Astrocyte (in vitro differentiated cells and primary cell): Measurements from ENCODE around the gene AGPAT4. TPM values are rescaled to one million over a fixed set of nuclear protein-coding genes. Genes with fewer than 3 reads are reported as not detected.

ENCODE experiments used
- DNase-seq: peaks from one replicate; pipeline ENCODE4 v3.0.0-alpha.2; 2010; ENCODE audit warnings: low read depth
- FAIRE-seq: peaks from 2 replicates; lab custom pipeline; 2011; peaks lifted over from hg19 to GRCh38; lab: Jason Lieb, UNC
- H2AFZ ChIP-seq: 2 replicates; pipeline ENCODE4 v1.6.0; 2012; ENCODE audit warnings: low read depth, low read length, inconsistent platforms
- H3K27ac ChIP-seq: 2 replicates; pipeline ENCODE4 v1.5.1; 2011; ENCODE audit warnings: low read depth, low read length, inconsistent platforms
- H3K27me3 ChIP-seq: 2 replicates; pipeline ENCODE4 v1.6.0; 2011; ENCODE audit warnings: low read length, inconsistent platforms; ENCODE audit not compliant: insufficient read depth
- H3K36me3 ChIP-seq: 2 replicates; pipeline ENCODE4 v1.5.1; 2011; ENCODE audit warnings: low read length, inconsistent platforms; ENCODE audit not compliant: insufficient read depth
- H3K4me1 ChIP-seq: 2 replicates; pipeline ENCODE4 v1.5.1; 2011; ENCODE audit warnings: low read length, inconsistent platforms; ENCODE audit not compliant: insufficient read depth
- H3K4me2 ChIP-seq: 2 replicates; pipeline ENCODE4 v1.6.0; 2012; ENCODE audit warnings: low read length, inconsistent platforms
- H3K4me3 ChIP-seq: 2 replicates; pipeline ENCODE4 v1.5.1; 2011; ENCODE audit warnings: low read depth, mild to moderate bottlenecking, low read length, inconsistent platforms; ENCODE audit not compliant: insufficient read depth
- H3K79me2 ChIP-seq: 2 replicates; pipeline ENCODE4 v1.6.0; 2012; ENCODE audit warnings: mild to moderate bottlenecking, low read length, inconsistent platforms; ENCODE audit not compliant: insufficient read depth
- H3K9ac ChIP-seq: 2 replicates; pipeline ENCODE4 v1.6.0; 2012; ENCODE audit warnings: mild to moderate bottlenecking, low read length, inconsistent platforms
- H3K9me3 ChIP-seq: 2 replicates; pipeline ENCODE4 v1.5.1; 2012; ENCODE audit warnings: low read depth, mild to moderate bottlenecking, low read length, inconsistent platforms; ENCODE audit not compliant: insufficient read depth
- H4K20me1 ChIP-seq: 2 replicates; pipeline ENCODE4 v1.6.0; 2012; ENCODE audit warnings: low read length, inconsistent platforms; ENCODE audit not compliant: insufficient read depth
- H3K27ac Mint-ChIP-seq: one replicate; pipeline ENCODE4 v1.8.0; 2021; ENCODE audit warnings: mild to moderate bottlenecking, mixed read lengths; ENCODE audit not compliant: unreplicated experiment
- H3K27me3 Mint-ChIP-seq: one replicate; pipeline ENCODE4 v1.8.0; 2021; ENCODE audit warnings: low read depth, mixed read lengths; ENCODE audit not compliant: unreplicated experiment
- H3K36me3 Mint-ChIP-seq: one replicate; pipeline ENCODE4 v1.8.0; 2021; ENCODE audit warnings: low read depth, mixed read lengths; ENCODE audit not compliant: unreplicated experiment
- H3K4me1 Mint-ChIP-seq: one replicate; pipeline ENCODE4 v1.8.0; 2021; ENCODE audit warnings: low read depth, mixed read lengths; ENCODE audit not compliant: unreplicated experiment
- H3K4me3 Mint-ChIP-seq: one replicate; pipeline ENCODE4 v1.8.0; 2021; ENCODE audit warnings: mild to moderate bottlenecking, moderate library complexity, mixed read lengths; ENCODE audit not compliant: unreplicated experiment
- H3K9me3 Mint-ChIP-seq: one replicate; pipeline ENCODE4 v1.8.0; 2021; ENCODE audit warnings: mild to moderate bottlenecking, mixed read lengths; ENCODE audit not compliant: unreplicated experiment
- CTCF ChIP-seq: IDR thresholded peaks from 2 replicates; pipeline ENCODE4 v1.5.1; 2011; ENCODE audit warnings: low read depth, mild to moderate bottlenecking, inconsistent platforms, low read length, moderate library complexity; ENCODE audit not compliant: insufficient read depth
- EZH2 ChIP-seq: IDR thresholded peaks from 2 replicates; pipeline ENCODE4 v1.6.1; 2012; ENCODE audit warnings: mild to moderate bottlenecking, low read length, inconsistent platforms; ENCODE audit not compliant: insufficient read depth
- total RNA-seq: library from RNA; stranded (reverse); gene quantifications from 2 replicates; pipeline ENCODE4 v1.2.1, GENCODE V29; 2021

Gene AGPAT4
- total RNA-seq, 1 donor from 2014 or later: 27.2 TPM

GRCh38 chr6:161233986-161234661 lies 39.7 kb downstream of the AGPAT4 start:
- TF ChIP-seq EZH2: no peak
- no peak for TF ChIP-seq CTCF
- Histone ChIP-seq H3K4me3 (no peak overlapping the region), H3K4me1 (peaks cover 22% of the 10 kb centered on the region), H3K4me2 (peak overlapping the region; percentile 53), H3K9ac (peak overlapping the region; percentile 40), H3K36me3 (no peaks in the 10 kb centered on the region), H4K20me1 (peaks cover 16% of the 10 kb centered on the region), H3K27ac (peak overlapping the region; percentile 21), H2AFZ (no peak overlapping the region), H3K79me2 (peaks cover 38% of the 10 kb centered on the region), H3K27me3 (no peaks in the 10 kb centered on the region), H3K9me3 (no peaks in the 10 kb centered on the region)
- peak; percentile 90 for DNase-seq
- peaks cover 42% of the 10 kb centered on the region for H3K4me1 Mint-ChIP-seq
- H3K9me3 Mint-ChIP-seq: no peaks in the 10 kb centered on the region
- no peaks in the 10 kb centered on the region for H3K27me3 Mint-ChIP-seq
- no peak overlapping the region for H3K4me3 Mint-ChIP-seq
- H3K27ac Mint-ChIP-seq: peak overlapping the region; percentile 66
- FAIRE-seq: no peak
- peaks cover 7% of the 10 kb centered on the region for H3K36me3 Mint-ChIP-seq

- no peaks in the 10 kb centered on the region for H3K27me3 Mint-ChIP-seq
- Histone ChIP-seq H3K9me3 (no peaks in the 10 kb centered on the region), H3K27ac (no peak overlapping the region), H4K20me1 (peaks cover 10% of the 10 kb centered on the region), H3K4me2 (no peak overlapping the region), H3K79me2 (peaks cover 38% of the 10 kb centered on the region), H3K4me1 (peaks cover 35% of the 10 kb centered on the region), H2AFZ (no peak overlapping the region), H3K9ac (no peak overlapping the region), H3K36me3 (no peaks in the 10 kb centered on the region), H3K4me3 (no peak overlapping the region), H3K27me3 (no peaks in the 10 kb centered on the region)
- DNase-seq (no peak), FAIRE-seq (no peak)
- TF ChIP-seq CTCF (no peak), EZH2 (no peak)
- H3K27ac Mint-ChIP-seq: no peak overlapping the region
- H3K4me1 Mint-ChIP-seq: peaks cover 54% of the 10 kb centered on the region
- H3K9me3 Mint-ChIP-seq: no peaks in the 10 kb centered on the region
- H3K4me3 Mint-ChIP-seq: no peak overlapping the region
- peaks cover 6% of the 10 kb centered on the region for H3K36me3 Mint-ChIP-seq
These were observed 41.4 kb downstream of the AGPAT4 start for GRCh38 chr6:161232467-161232866.

DNA sequence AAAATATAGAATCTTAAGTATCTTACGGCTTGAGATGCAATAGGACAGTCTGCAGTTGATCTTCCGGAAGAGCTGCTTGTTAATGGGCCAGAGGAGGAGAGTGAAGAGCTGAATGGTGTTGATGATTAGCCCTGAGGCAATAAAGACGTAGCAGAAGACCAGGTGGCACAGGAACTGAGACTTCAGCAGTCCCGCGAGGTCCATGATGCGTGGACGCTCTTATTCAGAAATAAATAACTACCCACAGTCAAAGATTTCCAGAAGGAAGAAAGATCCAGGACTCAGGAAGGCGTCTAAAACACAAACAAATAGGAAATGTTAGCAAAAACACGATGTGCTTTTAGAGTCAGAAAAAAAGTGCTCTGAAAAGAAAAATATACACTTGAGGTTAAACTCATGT lies 41.9 kb downstream of the AGPAT4 start:
- Mint-ChIP-seq H3K27ac (peak overlapping the region; percentile 6), H3K36me3 (peaks cover 7% of the 10 kb centered on the region), H3K4me3 (no peak overlapping the region), H3K27me3 (no peaks in the 10 kb centered on the region), H3K4me1 (peaks cover 53% of the 10 kb centered on the region), H3K9me3 (no peaks in the 10 kb centered on the region)
- peaks cover 35% of the 10 kb centered on the region for H3K4me1 ChIP-seq
- peaks cover 7% of the 10 kb centered on the region for H4K20me1 ChIP-seq
- H3K9ac ChIP-seq: no peak overlapping the region
- FAIRE-seq: no peak
- no peaks in the 10 kb centered on the region for H3K36me3 ChIP-seq
- no peak overlapping the region for H3K27ac ChIP-seq
- H3K79me2 ChIP-seq: peaks cover 40% of the 10 kb centered on the region
- H3K27me3 ChIP-seq: no peaks in the 10 kb centered on the region
- H3K9me3 ChIP-seq: no peaks in the 10 kb centered on the region
- no peak for TF ChIP-seq EZH2
- TF ChIP-seq CTCF: no peak
- H2AFZ ChIP-seq: no peak overlapping the region
- no peak overlapping the region for H3K4me3 ChIP-seq
- no peak overlapping the region for H3K4me2 ChIP-seq
- no peak for DNase-seq
